Gastrocnemius medialis (tissue), 4 donors: ENCODE measurements around the gene GPC6.

Experiments used
- POLR2A ChIP-seq, 2 donors: fragments of 450-650 bp; IDR thresholded peaks; one replicate each; pipeline ENCODE4 v1.6.1; 2017; ENCODE audit warnings: antibody characterized with exemption in 2 of 2, mild to moderate bottlenecking in 2 of 2, moderate library complexity in 2 of 2
- TF ChIP-seq, protein P1 (sequence below), 5 experiments: fragments of 450-650 bp in 3 of 5; fragments of 200-600 bp in 2 of 5; sonication (generic) in 2 of 5; IDR thresholded peaks in 4 of 5; conservative IDR thresholded peaks in 1 of 5; 1 replicate in 4 of 5; 2 replicates in 1 of 5; pipeline ENCODE4 v1.5.1; 2016 to 2019; ENCODE audit warnings: antibody characterized with exemption in 5 of 5, mild to moderate bottlenecking in 3 of 5, moderate library complexity in 3 of 5

DNA sequence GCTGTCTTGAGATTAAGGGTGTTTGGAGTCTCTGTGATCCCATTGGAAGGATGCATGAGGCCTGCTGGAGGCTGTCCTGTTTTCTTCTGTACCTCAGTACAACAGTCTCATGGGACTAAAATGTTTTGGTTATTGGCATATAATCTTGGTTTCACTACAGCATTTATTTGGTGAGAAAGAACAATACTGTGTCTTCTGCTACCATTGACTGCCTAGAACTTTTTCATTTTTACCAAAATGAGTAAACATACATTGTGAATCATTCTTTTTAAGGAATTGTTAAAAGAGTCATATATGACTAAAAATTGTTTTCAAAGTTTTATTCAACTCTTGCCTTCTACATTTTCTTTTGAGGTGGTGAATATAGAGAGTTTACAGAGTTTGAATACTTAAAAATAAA is 459.8 kb downstream of the GPC6 start:
- TF ChIP-seq, protein P1, sequence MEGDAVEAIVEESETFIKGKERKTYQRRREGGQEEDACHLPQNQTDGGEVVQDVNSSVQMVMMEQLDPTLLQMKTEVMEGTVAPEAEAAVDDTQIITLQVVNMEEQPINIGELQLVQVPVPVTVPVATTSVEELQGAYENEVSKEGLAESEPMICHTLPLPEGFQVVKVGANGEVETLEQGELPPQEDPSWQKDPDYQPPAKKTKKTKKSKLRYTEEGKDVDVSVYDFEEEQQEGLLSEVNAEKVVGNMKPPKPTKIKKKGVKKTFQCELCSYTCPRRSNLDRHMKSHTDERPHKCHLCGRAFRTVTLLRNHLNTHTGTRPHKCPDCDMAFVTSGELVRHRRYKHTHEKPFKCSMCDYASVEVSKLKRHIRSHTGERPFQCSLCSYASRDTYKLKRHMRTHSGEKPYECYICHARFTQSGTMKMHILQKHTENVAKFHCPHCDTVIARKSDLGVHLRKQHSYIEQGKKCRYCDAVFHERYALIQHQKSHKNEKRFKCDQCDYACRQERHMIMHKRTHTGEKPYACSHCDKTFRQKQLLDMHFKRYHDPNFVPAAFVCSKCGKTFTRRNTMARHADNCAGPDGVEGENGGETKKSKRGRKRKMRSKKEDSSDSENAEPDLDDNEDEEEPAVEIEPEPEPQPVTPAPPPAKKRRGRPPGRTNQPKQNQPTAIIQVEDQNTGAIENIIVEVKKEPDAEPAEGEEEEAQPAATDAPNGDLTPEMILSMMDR (IDR thresholded peaks at IDR 0.05 in 4 of 5, conservative IDR thresholded peaks at IDR 0.05 in 1 of 5): no peak
- no peak for TF ChIP-seq POLR2A (IDR thresholded peaks at IDR 0.05)
